HepG2 (cell line): ENCODE measurements around the gene CAMK4. TPM values are rescaled to one million over a fixed set of nuclear protein-coding genes. Genes with fewer than 3 reads are reported as not detected.

Experiments
- ATAD3A ChIP-seq: sonication (generic); formaldehyde crosslinking; IDR thresholded peaks from 2 replicates; pipeline ENCODE4 v1.4.0; 2020; ENCODE audit warnings: missing genetic modification reagents
- ATF7 ChIP-seq, 2 experiments: fragments of 450-650 bp in 1 of 2; sonication (generic) in 1 of 2; formaldehyde crosslinking in 1 of 2; IDR thresholded peaks; 2 replicates each; pipeline versions ENCODE4 v1.4.0 to v1.6.1; 2016 to 2020; ENCODE audit warnings: antibody characterized with exemption in 1 of 2, mild to moderate bottlenecking in 1 of 2, missing genetic modification reagents in 1 of 2
- CEBPZ ChIP-seq: IDR thresholded peaks from 2 replicates; pipeline ENCODE4 v1.6.1; 2012; ENCODE audit warnings: low read length, improper control_type of control experiment
- GLI4 ChIP-seq: sonication (generic); formaldehyde crosslinking; IDR thresholded peaks from 2 replicates; pipeline ENCODE4 v1.5.1; 2020; ENCODE audit warnings: missing genetic modification reagents, mild to moderate bottlenecking, moderate library complexity, borderline replicate concordance
- GPN1 ChIP-seq: sonication (generic); formaldehyde crosslinking; IDR thresholded peaks from 2 replicates; pipeline ENCODE4 v1.5.1; 2020; ENCODE audit warnings: missing genetic modification reagents, borderline replicate concordance
- KDM4B ChIP-seq: sonication (generic); formaldehyde crosslinking; IDR thresholded peaks from 2 replicates; pipeline ENCODE4 v1.4.0; 2020; ENCODE audit warnings: missing genetic modification reagents
- MXD3 ChIP-seq: IDR thresholded peaks from 2 replicates; pipeline ENCODE4 v1.6.1; 2016; ENCODE audit warnings: mild to moderate bottlenecking, missing biosample characterization, missing genetic modification reagents
- PCBP2 ChIP-seq: fragments of 200-400 bp; formaldehyde crosslinking; optimal IDR thresholded peaks from 2 replicates; pipeline ENCODE3; 2018; ENCODE audit warnings: low read length, low read depth; ENCODE audit not compliant: poor library complexity, severe bottlenecking
- RFX5 ChIP-seq: IDR thresholded peaks from 2 replicates; pipeline ENCODE4 v1.6.1; 2011; ENCODE audit warnings: low read depth, low read length, improper control_type of control experiment
- SCMH1 ChIP-seq: sonication (generic); formaldehyde crosslinking; IDR thresholded peaks from 2 replicates; pipeline ENCODE4 v1.9.0; 2021; ENCODE audit warnings: missing genetic modification reagents, mild to moderate bottlenecking, borderline replicate concordance
- SIN3A ChIP-seq: IDR thresholded peaks from 2 replicates; pipeline ENCODE4 v1.6.1; 2011; ENCODE audit warnings: low read depth, mild to moderate bottlenecking, control low read depth, low read length, borderline replicate concordance
- SMYD3 ChIP-seq: sonication (generic); formaldehyde crosslinking; IDR thresholded peaks from 2 replicates; pipeline ENCODE4 v1.8.1; 2023; ENCODE audit warnings: mild to moderate bottlenecking, missing genetic modification reagents
- SNAPC2 ChIP-seq: sonication (generic); formaldehyde crosslinking; IDR thresholded peaks from 2 replicates; pipeline ENCODE4 v1.8.1; 2022; ENCODE audit warnings: mild to moderate bottlenecking, missing genetic modification reagents
- TFAP4 ChIP-seq: sonication (generic); IDR thresholded peaks from 2 replicates; pipeline ENCODE4 v1.6.1; 2016; ENCODE audit warnings: low read depth, borderline replicate concordance
- THRA ChIP-seq: sonication (generic); formaldehyde crosslinking; IDR thresholded peaks from 2 replicates; pipeline ENCODE4 v1.4.0; 2020; ENCODE audit warnings: missing genetic modification reagents, borderline replicate concordance
- ZBTB37 ChIP-seq: sonication (generic); formaldehyde crosslinking; IDR thresholded peaks from 2 replicates; pipeline ENCODE4 v1.4.0; 2020; ENCODE audit warnings: mild to moderate bottlenecking, missing genetic modification reagents
- ZFP41 ChIP-seq: sonication (generic); formaldehyde crosslinking; IDR thresholded peaks from 2 replicates; pipeline ENCODE4 v1.4.0; 2020; ENCODE audit warnings: mild to moderate bottlenecking, missing genetic modification reagents, borderline replicate concordance
- ZKSCAN8 ChIP-seq: IDR thresholded peaks from 2 replicates; pipeline ENCODE4 v1.6.1; 2016; ENCODE audit warnings: borderline replicate concordance, missing genetic modification reagents, missing compliant biosample characterization
- ZNF225 ChIP-seq: sonication (generic); formaldehyde crosslinking; IDR thresholded peaks from 2 replicates; pipeline ENCODE4 v1.4.0; 2020; ENCODE audit warnings: mild to moderate bottlenecking, missing genetic modification reagents
- ZNF501 ChIP-seq: sonication (generic); formaldehyde crosslinking; IDR thresholded peaks from 2 replicates; pipeline ENCODE4 v1.5.1; 2020; ENCODE audit warnings: mild to moderate bottlenecking, moderate library complexity, missing genetic modification reagents
- ZNF558 ChIP-seq: sonication (generic); formaldehyde crosslinking; IDR thresholded peaks from 2 replicates; pipeline ENCODE4 v1.9.0; 2022; ENCODE audit warnings: mild to moderate bottlenecking, missing genetic modification reagents, borderline replicate concordance
- polyA plus RNA-seq, 8 experiments: library from polyadenylated mRNA; depleted of rRNA in 3 of 8; stranded (reverse) in 7 of 8; unstranded in 1 of 8; fragments of >200 nt; fragmentation: Illumina TruSeq in 4 of 8; extraction: Trizol in 4 of 8; gene quantifications; 2 replicates each; pipeline versions ENCODE4 v1.2.1 to v1.2.3, GENCODE V29; 2011 to 2016; ENCODE audit warnings: low read depth in 4 of 8, missing spikeins in 1 of 8, mixed read lengths in 1 of 8; ENCODE audit not compliant: insufficient read depth in 1 of 8
- total RNA-seq, 5 experiments: library from RNA; depleted of rRNA; stranded (reverse); fragments of >200 nt; fragmentation: Illumina TruSeq; extraction: Trizol; gene quantifications; 2 replicates each; pipeline ENCODE4 v1.2.3, GENCODE V29; 2016; ENCODE audit warnings: low read depth in 1 of 5

Gene CAMK4
- total and polyA plus RNA-seq, 2 of the 13 experiments (the other 11 are each of a cell fraction or from before 2014, with no cell fraction given): not detected

- TF ChIP-seq ZFP41 (0 out of 2 replicates have a peak, but pooled peaks have one; percentile 40), TFAP4 (no peak), CEBPZ (no peak), SCMH1 (CRISPR knock-in tag) (no peak), ATAD3A (CRISPR knock-in tag) (no peak), ATF7 (IDR thresholded peaks at IDR 0.05) (no peak), ATF7 (CRISPR knock-in tag; IDR thresholded peaks at IDR 0.05) (no peak), RFX5 (no peak; the same call in none of the 2 replicates), KDM4B (CRISPR knock-in tag) (no peak; the same call in 1 of the 2 replicates), ZBTB37 (CRISPR knock-in tag) (peak; percentile 24; the same call in 1 of the 2 replicates), GPN1 (no peak), GLI4 (CRISPR knock-in tag) (no peak), THRA (CRISPR knock-in tag) (peak; percentile 77), MXD3 (CRISPR knock-in tag) (peak; percentile 75), SNAPC2 (CRISPR knock-in tag) (no peak), ZNF501 (CRISPR knock-in tag) (peak; percentile 98), ZNF225 (CRISPR knock-in tag) (no peak), SMYD3 (CRISPR knock-in tag) (0 out of 2 replicates have a peak, but pooled peaks have one; percentile 1), ZNF558 (CRISPR knock-in tag) (peak; percentile 83; the same call in 1 of the 2 replicates), SIN3A (peak; percentile 6; the same call in 1 of the 2 replicates), ZKSCAN8 (CRISPR knock-in tag) (peak; percentile 64; the same call in 1 of the 2 replicates), PCBP2 (no peak)
Measured at GRCh38 chr5:111512375-111513130, 288.4 kb downstream of the CAMK4 start, which contains the start of gene STARD4 (continued).
